ENCODE measurements around the gene NOL11. TPM values are rescaled to one million over a fixed set of nuclear protein-coding genes. Genes with fewer than 3 reads are reported as not detected.

NOL11 gene
- total and polyA plus RNA-seq, 2 of the 4 experiments (the other 2 are of a cell fraction), result 26.2 to 58.3 TPM

DNA sequence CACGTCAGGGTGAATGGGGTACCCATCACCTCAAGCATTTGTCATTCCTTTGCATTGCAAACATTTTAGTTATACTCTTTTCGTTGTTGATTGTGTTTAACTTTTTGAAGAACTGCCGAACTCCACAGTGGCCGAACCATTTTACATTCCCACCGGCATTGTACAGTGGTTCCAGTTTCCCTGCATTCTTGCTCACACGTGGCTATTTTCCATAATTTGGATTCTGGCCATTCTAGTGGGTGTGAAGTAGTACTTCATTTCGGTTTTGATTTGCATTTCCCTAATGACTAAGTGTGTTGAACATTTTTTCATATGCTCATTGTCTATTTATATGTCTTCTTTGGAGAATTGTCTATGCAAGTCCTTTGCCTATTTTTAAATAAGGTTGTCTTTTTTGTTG lies 13.0 kb downstream of the NOL11 start:
- no peaks in the 10 kb centered on the region for H3K4me1 ChIP-seq (ENCODE audit: control insufficient read depth, insufficient read depth, low read length)
- dilution Hi-C loops (cut with HindIII; ENCODE audit: low sequenced_read_pairs, unreplicated experiment) (no loop called here), in situ Hi-C loops (cut with MboI; ENCODE audit: low sequenced_read_pairs) (no loop called here), intact Hi-C loops (cut with micrococcal nuclease) (no loop called here)
- no peaks in the 10 kb centered on the region for H3K27me3 ChIP-seq (ENCODE audit: control insufficient read depth, insufficient read depth, low read length)
- H3K56ac ChIP-seq (ENCODE audit: extremely low read depth, insufficient read depth, low read length), result no peak overlapping the region
- no peak overlapping the region for H3K4ac ChIP-seq (ENCODE audit: low read depth, low read length)
- no peak for DNase-seq
- no peak overlapping the region for H3K23ac ChIP-seq (ENCODE audit: low read depth, low read length)
- no peak overlapping the region for H3K27ac ChIP-seq (ENCODE audit: insufficient read depth, low read length)
- no peak overlapping the region for H3K14ac ChIP-seq (replicated peaks; ENCODE audit: low read depth, low read length)
- no peak overlapping the region for H2AK5ac ChIP-seq (ENCODE audit: low read depth, low read length)
- no peak overlapping the region for H3K18ac ChIP-seq (ENCODE audit: low read depth, low read length)
- no peak overlapping the region for H2AFZ ChIP-seq (replicated peaks; ENCODE audit: low read length, poor library complexity)
- no peak for TF ChIP-seq CHD1 (IDR thresholded peaks at IDR 0.05; ENCODE audit: low read depth, low read length)
- peaks cover 46% of the 10 kb centered on the region for H3K36me3 ChIP-seq (ENCODE audit: control insufficient read depth, insufficient read depth, low read length)
- ChIA-PET CTCF (no interaction called here), POLR2A (ENCODE audit: unreplicated experiment) (no interaction called here)
- H3K4me2 ChIP-seq (ENCODE audit: low read depth, low read length), result no peak overlapping the region
- H2BK5ac ChIP-seq (ENCODE audit: low read depth, low read length, poor library complexity, severe bottlenecking), result no peak overlapping the region
- H4K91ac ChIP-seq (ENCODE audit: insufficient read depth, low read depth, low read length), result no peak overlapping the region
- no peaks in the 10 kb centered on the region for H3K9me1 ChIP-seq (ENCODE audit: insufficient read depth, low read length)
- no peak overlapping the region for H2BK15ac ChIP-seq (ENCODE audit: low read depth, low read length)
- no peak overlapping the region for H4K5ac ChIP-seq (ENCODE audit: low read depth, low read length)
- ATAC-seq (ENCODE audit: low read depth), result no peak
- H4K20me1 ChIP-seq (ENCODE audit: insufficient read depth, low read length), result no peaks in the 10 kb centered on the region; the same call in 1 of the 2 replicates
- H3K4me3 ChIP-seq (ENCODE audit: insufficient read depth, low read depth, low read length), result no peak overlapping the region
- no peak overlapping the region for H2BK120ac ChIP-seq (ENCODE audit: low read depth, low read length)
- no peak overlapping the region for H3K9ac ChIP-seq (ENCODE audit: low read depth, low read length)
- peaks cover 2% of the 10 kb centered on the region for H3K9me3 ChIP-seq (ENCODE audit: control insufficient read depth, insufficient read depth, low read length)
- WGBS, 2 experiments (ENCODE audit: extremely low coverage in 2 of 2, insufficient read length in 1 of 2), result no CpG with 5 or more reads among the region's 7 CpGs
- H4K8ac ChIP-seq (ENCODE audit: low read depth in 2 of 2, low read length in 2 of 2), result no peak overlapping the region
- H3K79me1 ChIP-seq (ENCODE audit: low read depth in 1 of 2, low read length in 2 of 2), result peaks cover 17 to 33% of the 10 kb centered on the region in 2 experiments; a peak in 3 of 4 replicates
- no TSS peak for BruUV-seq (replicated peaks)
- H2BK20ac ChIP-seq (ENCODE audit: low read depth, low read length), result no peak overlapping the region
- H2AK9ac ChIP-seq (replicated peaks; ENCODE audit: low read depth, low read length, poor library complexity), result no peak overlapping the region
